Stimulated activated CD4-positive, alpha-beta T cell treated with anti-CD3 and anti-CD28 coated beads, Interleukin-12 subunit alpha, Interleukin-12 subunit beta, amount 100 ng/mL, for 24 hours (primary cell): ENCODE data around the gene PCIF1.
A peak's percentile ranks its signal among the peaks of the same experiment; 100 is the strongest.

Source experiments
- DNase-seq, 2 experiments: peaks; one replicate each; pipeline ENCODE4 v3.0.0-alpha.2; 2020; ENCODE audit warnings: low read depth in 2 of 2

PCIF1 gene

DNA sequence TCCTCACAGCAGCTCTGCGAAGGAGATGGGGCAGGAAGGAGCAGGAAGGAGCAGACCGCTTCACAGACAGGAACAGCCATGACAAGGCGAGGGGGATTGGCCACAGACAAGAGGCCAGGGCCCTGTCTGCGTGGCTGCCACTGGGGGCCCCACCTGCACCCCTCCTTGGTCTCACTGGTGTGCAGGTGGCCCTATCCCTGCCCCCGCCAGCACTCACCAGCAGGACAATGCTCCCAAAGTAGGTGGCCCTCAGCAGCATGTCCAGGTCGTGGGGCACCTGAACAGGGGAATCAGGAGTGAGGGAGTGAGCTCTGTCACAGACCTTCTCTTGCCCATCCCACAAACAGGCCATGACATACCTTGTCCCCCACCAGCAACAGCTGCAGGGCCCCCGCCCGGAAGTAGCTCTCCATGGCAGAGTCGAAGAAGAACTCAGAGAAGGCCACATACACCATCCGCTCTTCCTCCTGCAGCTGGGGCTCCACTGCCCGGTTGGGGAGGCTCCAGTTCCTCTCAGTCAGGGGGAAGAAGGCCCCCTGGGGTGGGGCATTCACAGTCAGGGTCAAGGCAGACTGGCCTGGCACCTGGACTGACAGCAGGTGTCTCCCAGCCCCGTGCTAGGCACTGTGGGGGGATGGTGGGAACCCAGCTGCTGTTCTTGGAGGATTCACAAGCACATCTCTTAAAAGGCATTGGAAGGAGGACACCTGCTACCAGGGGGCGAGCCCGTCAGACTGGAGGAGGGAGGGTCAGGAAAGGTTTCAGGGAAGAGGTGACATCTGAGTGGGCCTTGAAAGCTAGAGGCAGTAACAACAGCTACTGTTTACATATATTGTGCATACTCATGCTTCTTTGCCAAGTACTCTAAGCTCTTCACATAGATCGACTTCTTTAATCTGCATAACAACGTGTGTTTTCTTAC is 29.6 kb upstream of the PCIF1 start:
- DNase-seq: no peak

DNA sequence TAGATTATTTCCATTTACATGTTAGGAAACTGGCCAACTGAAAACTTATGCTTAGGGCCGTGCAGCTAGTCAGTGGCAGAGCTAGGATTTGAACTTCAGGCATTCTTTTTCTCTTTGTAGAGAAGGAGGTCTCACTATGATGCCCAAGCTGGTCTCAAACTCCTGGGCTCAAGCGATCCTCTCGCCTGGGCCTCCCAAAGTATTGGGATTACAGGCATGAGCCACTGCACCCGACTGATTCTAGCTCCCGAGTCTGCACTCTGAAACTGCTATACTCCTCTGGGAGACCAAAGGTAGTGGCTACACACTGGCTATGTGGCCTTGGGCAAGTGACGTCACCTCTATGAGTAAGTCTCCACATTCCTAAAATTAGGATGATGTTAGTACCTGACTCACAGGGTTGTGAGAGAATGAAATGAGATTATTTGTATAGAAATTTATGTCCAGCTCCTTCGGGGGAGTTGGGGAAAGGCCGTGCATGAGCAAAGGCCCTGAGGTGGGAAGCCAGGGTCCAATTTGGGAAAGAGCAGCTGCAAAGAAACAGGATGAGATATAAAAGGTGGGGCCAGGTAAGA is 28.9 kb upstream of the PCIF1 start:
- DNase-seq: no peak

DNA sequence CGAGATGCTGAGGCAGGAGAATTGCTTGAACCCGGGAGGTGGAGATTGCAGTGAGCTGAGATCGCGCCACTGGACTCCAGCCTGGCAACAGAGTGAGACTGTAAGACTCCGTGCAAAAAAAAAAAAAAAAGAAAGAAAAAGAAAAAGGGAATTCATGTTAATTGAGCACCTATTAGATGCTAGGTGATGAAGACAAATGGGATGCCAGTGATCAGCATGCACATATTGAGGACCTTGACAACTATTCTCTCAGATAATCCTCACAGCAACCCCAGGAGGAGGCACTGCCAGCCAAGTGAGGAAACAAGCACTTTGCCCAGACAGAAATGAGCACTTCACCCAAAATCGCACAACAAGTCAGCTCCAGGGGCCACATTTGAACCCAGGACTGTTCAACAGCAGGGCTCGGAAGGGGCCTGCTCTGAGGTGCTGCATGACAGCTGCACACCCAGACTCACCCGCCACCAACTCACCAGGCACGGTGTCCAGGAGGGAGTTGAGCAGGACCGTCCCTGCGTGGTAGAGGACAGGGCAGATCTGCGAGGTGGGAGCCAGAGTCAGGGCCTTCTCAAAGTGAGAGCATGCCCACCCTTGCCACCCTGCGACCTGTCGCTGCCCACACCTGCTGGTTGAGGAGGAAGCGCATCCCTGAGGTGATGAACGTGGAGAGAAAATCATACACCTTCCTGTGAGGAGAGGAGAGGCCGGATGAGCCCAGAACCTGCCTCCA is 27.1 kb upstream of the PCIF1 start:
- no peak for DNase-seq

DNA sequence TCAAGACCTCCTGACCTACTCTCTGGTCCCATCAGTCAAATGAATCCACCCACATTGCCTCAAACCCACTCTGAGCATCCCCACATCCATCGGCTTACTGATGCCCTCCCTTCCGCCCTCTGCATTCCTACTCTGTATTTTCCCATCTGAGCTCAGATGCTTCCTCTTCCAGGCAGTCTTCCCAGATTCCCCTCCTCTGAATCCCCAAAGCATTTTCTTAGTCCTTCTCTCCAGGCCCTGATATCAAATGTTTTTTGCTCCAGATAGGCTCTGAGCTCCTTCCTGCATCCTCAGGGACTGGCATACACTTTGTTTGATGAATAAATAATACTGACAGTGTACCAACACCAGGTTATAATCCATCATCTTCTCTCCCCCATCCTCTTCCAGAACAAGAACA is 26.4 kb upstream of the PCIF1 start:
- DNase-seq: no peak

DNA sequence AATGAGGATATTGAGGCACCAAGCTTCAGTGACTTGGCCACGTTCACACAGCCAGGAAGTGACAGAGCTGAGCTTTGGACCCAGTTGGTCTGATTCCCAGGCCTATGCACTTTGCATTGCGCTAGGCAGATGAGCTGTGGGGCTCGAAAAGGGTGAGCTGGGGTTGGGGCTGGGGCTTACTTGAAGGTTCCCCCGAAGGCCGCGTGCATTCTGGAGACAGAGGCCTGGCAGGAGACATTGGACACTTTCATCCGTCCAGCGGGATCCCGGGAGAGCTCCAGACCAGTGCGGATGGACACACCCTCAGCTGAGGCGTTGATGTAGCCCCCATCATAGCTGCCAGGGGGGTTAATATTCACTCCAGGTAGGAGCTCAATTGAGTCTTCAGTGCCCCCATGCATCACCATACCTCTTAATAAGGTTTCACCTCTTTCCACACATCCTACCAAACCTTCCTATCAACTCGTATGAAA is 25.1 kb upstream of the PCIF1 start:
- DNase-seq: no peak

DNA sequence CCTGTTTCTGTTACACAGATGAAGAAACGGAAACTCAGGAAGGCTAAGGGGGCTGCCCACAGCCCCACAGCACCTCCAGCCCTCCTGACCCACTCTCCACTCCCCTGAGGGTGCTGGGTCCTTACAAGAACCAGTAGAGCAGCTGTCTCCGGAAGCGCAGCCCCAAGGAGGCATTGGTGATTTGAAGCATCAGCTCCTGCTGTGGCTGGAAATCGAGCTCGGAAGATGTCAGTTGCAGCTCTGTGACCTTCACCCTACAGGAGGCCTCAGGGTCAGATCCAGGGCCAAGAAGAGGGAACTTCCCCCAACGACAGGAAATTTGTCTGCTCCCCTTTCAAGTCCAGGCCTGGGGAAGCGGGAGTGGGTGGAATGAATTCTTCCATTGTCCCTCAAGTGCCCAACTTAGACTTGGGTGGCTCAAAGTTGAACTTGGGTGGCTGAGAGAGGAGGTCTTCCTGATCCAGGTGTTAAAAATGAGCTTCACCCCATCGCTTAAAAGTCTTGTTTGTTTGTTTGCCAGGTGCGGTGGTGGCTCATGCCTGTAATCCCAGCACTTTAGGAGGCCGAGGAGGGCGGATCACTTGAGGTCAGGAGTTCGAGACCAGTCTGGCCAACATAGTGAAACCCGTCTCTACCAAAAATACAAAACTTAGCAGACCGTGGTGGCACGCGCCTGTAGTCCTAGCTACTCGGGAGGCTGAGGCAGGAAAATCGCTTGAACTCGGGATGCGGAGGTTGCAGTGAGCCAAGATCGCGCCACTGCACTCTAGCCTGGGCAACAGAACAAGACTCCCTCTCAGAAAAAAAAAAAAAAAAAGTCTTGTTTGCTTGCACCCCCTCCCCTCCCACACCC is 24.4 kb upstream of the PCIF1 start:
- DNase-seq: no peak

DNA sequence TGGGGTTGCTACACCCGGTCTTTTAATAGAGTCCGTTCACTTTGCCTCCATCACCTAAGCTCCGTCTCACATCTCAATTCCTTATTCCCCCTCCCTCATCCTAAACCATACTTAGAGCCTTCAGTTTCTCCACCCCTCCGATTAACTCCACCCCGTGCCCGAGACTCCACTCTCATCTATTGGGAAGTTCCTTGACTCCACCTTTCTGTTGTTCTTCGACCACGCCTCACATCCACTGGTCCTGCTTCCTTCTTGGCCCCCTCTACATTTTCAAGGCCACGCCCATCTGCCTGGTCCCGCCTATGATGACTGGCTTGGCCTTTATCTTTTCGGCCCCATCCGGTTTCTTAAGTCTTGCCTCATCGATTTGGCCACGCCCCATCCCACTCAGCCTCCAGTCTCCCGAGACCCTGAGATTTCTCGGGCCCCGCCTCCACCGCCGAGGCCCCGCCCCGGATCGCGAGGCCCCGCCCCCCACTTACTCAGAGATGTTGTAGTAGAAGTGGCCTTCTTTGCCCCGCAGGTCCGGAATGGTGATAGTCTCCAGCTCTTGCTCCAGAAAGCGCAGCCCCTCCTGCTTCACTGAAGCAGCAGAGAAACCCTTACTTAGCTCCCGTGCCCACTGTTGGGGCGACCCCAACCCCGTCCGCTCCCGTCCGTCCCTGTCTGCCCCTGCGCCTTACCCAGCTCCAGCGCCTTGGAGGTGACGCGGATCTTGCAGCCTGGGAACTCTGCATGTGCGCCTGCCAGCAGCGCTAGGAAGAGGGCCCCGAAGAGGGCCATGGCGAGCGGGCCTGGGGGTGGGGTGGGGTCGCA is 23.6 kb upstream of the PCIF1 start:
- peak; percentile 85 to 96 for DNase-seq

DNA sequence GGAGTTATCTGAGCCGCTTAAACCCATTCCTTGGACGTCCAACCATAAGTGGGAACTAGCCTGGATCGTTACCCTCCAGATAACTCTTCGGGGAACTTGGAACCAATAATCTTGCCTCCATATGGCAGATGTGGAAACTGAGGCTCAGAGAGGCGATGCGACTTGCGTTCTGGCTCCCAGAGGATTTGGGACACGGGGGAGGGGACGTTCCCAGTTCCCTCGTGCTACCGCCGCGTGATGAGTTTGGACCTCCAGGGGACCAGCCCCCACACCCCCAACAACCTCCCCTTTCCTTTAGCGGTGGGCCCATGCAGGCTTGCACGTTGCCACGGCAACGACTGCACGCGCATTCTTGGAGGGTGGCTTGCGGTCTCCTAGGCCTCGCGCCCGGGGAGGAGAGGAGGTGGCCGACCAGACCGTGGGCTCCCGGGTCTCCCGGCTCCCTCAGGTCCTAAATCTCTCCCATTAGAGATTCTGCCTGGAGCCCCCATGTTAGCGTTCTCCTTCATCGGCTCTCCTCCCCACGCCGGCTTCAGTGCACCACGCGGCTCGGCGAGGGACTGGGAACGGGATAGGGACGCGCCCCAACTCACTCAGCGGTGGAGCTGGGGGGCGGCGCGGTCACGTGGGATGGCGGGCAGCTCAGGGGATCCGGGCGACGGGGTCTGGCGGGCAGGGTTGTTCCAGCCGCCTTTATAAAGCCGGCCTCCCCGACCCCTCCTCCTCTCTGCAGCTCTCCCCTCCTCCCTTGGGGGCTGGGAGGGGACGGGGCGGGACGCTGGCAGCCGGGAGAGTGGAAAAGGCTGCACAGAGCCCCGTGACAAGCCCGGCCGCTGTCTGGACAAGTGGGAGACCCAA is 22.8 kb upstream of the PCIF1 start, which contains the start of gene PLTP:
Gene PLTP, minus strand, starts transcription at position 670 of the 858 bp plus-strand sequence. CDS start 703 bp downstream, outside the sequence.
- DNase-seq: no peak

DNA sequence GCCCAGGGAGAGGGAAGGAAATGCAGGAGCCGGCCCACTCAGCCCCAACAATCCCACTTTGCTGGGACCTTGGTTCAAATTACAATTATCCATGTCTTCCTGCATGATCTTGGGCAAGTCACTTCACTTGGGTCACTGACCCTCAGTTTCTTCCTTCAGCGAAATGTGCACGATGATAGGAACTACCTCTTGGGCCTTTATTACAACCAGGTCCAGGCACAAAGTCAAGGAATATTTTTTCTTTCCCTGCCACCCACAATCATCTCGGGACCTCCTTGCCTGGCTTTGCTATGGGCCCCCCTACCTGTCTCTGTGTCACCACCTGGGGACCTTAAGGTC is 22.2 kb upstream of the PCIF1 start:
- DNase-seq: no peak

DNA sequence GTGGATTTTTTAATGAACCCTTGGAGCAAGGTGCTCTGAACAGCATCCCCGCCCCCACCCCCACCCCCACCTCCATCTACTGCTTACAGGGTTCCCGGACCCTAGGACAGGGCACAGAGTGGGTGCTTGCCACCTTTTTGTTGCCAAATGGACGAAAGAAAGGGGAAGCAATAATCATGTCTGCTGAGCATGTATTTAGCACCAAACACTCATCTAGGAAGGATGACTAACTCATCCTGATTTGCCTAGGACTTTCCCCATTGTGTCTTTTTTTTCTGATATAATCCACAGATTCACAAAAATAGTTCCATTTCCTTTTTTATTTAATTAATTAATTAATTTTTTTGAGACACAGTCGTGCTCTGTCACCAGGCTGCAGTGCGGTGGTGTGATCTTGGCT is 21.4 kb upstream of the PCIF1 start:
- no peak for DNase-seq

DNA sequence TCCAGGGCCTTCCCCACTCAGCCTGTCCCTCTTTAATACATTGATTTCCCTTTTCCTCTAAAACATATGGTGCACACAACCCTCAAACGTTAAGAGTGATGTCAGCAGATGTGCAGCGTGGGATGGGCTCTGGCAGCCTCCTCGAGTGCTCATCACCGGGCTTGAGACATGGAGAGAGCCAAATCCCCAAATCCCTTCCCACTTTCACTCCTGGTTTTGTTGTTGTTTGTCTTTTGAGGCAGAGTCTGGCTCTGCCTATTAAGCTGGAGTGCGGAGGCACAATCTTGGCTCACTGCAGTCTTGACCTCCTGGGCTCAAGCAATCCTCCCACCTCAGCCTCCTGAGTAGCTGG is 16.7 kb upstream of the PCIF1 start:
- no peak for DNase-seq

DNA sequence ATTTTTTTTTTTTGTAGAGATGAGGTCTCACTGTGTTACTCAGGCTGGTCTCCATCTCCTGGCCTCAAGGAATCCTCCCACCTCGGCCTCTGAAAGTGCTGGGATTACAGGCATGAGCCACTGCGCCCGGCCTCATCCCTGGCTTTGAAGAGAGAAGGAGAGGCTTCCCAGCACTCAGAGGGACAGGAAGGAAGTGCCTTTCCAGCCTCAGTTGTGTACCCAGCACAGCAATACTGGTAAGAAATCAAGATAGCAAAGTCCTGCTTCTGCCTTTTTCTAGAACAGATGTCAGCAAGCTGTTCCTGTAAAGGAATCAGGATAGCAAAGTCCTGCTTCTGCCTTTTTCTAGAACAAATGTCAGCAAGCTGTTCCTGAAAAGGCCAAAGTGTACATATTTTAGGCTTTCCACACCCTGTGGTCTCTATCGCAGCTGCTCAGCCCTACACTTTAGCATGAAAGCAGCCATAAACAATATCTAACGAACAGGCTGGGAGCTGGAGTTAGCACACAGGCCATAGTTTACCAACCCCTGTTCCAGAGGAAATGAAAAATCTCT is 16.2 kb upstream of the PCIF1 start:
- DNase-seq: no peak

DNA sequence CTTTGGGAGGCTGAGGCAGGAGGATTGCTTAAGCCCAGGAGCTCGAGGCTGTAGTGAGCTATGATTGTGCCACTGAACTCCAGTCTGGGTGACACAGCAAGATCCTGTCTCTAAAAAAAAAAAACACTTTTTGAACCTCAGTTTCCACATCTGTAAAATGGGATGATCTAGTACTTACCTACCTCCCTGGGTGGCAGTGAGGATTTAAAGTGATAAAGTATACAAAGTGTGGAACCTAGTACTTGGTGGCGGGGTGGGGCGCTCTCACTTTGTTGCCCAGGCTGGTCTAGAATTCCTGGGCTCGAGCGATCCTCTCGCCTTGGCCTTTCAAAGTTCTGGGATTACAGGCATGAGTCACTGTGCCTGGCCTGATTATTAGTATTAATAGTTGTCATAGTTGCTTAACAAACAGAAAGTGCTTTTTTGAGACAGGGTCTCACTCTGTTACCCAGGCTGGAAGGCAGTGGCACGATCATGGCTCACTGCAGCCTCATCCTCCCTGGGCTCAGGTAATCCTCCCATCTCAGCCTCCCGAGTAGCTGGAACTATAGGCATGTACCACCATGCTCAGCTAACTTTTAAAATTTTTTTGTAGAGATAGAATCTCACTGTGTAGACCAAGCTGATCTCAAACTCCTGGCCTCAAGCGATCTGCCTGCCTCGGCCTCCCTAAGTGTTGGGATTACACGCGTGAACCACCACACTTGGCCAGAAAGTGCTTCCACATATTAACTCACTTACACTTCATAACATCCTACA is 15.5 kb upstream of the PCIF1 start:
- DNase-seq: no peak

DNA sequence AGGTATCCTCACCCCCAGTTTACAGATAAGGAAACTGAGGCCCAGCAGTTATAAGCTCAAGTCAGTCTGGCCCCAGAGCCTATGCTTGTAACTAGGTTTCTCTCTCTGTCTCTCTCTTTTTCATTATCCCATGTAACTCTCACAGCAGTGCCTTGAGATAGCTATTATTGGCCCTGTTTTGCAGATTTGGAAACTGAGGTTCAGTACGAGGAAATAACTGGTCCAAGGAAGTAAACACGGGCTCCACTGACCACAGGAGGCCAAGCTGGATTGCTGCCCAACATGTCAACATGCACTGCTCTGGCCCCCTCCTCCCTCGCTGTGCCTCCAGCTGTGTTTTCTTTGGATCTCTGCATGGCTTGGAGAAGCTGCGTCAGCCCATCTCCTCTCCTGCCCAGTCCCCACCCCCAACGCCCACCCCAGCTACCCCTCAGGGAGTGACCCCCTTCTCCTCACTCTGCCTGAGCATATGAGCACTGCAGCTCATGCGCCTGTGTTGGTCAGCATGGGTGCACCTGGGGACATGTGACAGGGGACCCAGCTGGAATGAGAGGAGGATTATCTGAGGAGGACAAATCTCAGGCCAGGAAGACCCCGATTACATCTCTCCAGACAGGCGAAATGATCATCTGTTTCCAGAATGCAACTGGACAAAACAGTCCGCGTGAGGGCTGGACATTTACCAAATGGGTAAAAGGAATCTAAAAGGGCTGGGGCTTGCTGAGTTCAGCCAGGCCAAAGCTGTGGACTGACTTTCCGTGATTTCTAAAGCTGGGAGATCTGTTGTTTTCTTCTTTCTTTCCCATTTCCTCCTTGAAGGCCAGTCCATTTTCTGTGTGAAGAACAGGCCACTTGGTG is 14.7 kb upstream of the PCIF1 start:
- DNase-seq: no peak

DNA sequence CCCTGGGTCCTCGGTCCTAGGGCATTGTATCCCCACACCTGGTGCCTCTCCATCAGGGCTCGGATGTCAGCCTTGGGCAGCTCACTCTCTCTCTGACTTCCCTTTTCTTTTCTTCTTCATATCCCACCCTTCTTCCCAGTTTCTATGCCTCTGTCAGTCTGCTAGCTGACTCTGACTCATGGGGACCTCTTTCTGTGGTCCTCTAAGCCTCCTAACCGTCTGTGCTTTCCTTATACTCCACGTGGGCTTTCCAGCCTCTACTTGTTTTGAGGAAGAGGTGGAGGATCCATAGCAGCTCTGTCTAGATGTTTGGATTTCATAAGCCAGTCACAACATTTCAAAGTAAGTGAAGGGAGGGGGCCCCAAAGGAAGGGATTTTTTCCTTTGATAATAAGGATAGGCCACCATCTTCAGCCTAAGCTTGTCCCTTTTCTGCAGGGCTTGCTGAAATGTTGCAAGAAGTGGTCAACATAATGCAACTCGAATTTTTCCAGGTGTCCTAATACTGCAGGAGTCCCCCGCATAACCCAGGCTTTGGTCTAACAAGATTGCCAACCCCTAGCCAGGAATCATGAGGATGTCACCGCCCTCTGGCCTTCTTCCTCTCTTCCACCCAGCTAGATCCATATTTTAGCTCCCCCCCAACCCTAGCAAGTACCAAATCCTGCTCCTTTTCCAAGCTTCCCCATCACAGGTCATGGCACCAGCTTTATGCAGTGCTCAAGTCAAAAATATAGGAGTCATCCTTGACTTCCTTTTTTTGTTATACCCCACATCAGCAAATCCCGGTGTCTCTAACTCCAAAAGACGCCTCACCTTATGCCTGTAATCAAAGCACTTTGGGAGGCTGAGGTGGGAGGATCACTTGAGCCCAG is 13.8 kb upstream of the PCIF1 start:
- no peak for DNase-seq

DNA sequence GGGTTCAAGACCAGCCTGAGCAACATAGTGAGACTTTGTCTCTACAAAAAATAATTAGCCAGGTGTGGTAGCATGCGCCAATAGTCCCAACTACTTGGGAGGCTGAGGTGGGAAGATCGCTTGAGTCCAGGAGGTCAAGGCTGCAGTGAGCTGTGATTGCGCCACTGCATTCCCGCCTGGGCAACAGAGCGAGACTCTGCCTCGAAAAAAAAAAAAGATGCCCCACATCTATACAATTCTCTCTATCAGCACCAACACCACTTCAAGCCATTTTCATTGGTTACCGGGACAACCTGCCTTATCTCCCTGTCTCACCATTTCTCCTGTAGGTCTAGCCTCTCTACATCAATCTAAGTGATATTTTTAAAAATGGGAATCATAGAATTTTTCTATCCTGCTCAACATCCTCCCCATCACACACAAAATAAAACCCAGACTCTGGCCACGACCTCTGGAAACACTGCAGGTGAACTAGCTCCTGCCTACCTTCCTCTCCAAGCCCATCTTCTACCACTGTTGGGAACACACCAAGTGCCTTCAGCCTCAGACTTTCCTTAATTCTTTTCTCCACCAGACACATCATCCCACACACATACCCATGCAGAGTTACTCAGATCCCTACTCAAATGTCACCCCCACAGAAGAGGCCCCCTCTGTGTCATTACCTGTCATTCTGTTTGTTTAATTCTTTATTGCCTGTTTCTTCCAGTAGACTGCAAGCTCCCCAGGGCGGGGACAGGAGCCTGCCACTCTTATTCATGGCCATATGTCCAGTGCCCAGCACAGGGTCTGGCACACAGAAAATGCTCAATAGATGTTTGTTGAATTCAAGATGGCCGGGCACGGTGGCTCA is 12.9 kb upstream of the PCIF1 start:
- DNase-seq: no peak
